K562 (cell line): Measurements from ENCODE around the gene POLN. TPM values are rescaled to one million over a fixed set of nuclear protein-coding genes. Genes with fewer than 3 reads are reported as not detected.

ENCODE experiments used
- CTBP1 ChIP-seq: fragments of 450-650 bp; IDR thresholded peaks from 2 replicates; pipeline ENCODE4 v1.6.1; 2016; ENCODE audit warnings: borderline replicate concordance
- E2F3 ChIP-seq: fragments of 250-450 bp; sonication (Bioruptor Pico); IDR thresholded peaks from 2 replicates; pipeline ENCODE4 v1.4.0; 2020; ENCODE audit warnings: mild to moderate bottlenecking
- ELF1 ChIP-seq: fragments of 200-800 bp; sonication (Bioruptor generic); IDR thresholded peaks from 2 replicates; pipeline ENCODE4 v1.6.1; 2016; ENCODE audit warnings: missing genetic modification characterization, missing compliant biosample characterization
- ERF ChIP-seq: fragments of 450-650 bp; formaldehyde crosslinking; IDR thresholded peaks from 2 replicates; pipeline ENCODE4 v1.4.0; 2020; ENCODE audit warnings: mild to moderate bottlenecking, mixed read lengths
- FOS ChIP-seq: IDR thresholded peaks from 3 replicates; pipeline ENCODE4 v1.6.1; 2011; ENCODE audit not compliant: insufficient read length; ENCODE audit errors: extremely low read depth
- GTF2E2 ChIP-seq: fragments of 200-800 bp; sonication (Bioruptor generic); IDR thresholded peaks from 2 replicates; pipeline ENCODE4 v1.6.1; 2016; ENCODE audit warnings: missing genetic modification characterization, missing compliant biosample characterization
- NCOA1 ChIP-seq: fragments of 450-650 bp; IDR thresholded peaks from 2 replicates; pipeline ENCODE4 v1.6.1; 2016; ENCODE audit warnings: low read depth
- NFYB ChIP-seq: IDR thresholded peaks from 2 replicates; pipeline ENCODE4 v1.6.1; 2011; ENCODE audit warnings: mild to moderate bottlenecking, moderate library complexity; ENCODE audit not compliant: insufficient read length; ENCODE audit errors: extremely low read depth
- NR2C2 ChIP-seq, 2 experiments: fragments of 200-800 bp in 1 of 2; sonication (Bioruptor generic) in 1 of 2; sonication (generic) in 1 of 2; formaldehyde crosslinking in 1 of 2; IDR thresholded peaks; 2 replicates each; pipeline versions ENCODE4 v1.6.1 to v1.8.0; 2016 to 2022; ENCODE audit warnings: mild to moderate bottlenecking in 1 of 2, missing compliant biosample characterization in 1 of 2, missing genetic modification characterization in 1 of 2, missing genetic modification reagents in 1 of 2
- POLR2AphosphoS5 ChIP-seq: IDR thresholded peaks from 2 replicates; pipeline ENCODE4 v1.6.1; 2011; ENCODE audit warnings: mild to moderate bottlenecking, low read depth, low read length, moderate library complexity; ENCODE audit not compliant: control insufficient read depth, insufficient read depth
- POLR2G ChIP-seq: fragments of 200-400 bp; formaldehyde crosslinking; IDR thresholded peaks from 2 replicates; pipeline ENCODE4 v1.6.1; 2017; ENCODE audit warnings: low read depth, mild to moderate bottlenecking, antibody characterized with exemption, low read length, moderate library complexity
- RBBP5 ChIP-seq: fragments of 200-600 bp; sonication (generic); IDR thresholded peaks from 2 replicates; pipeline ENCODE4 v1.6.1; 2012; ENCODE audit warnings: borderline replicate concordance, mild to moderate bottlenecking, low read length, control low read depth, inconsistent platforms; ENCODE audit not compliant: insufficient read depth, poor library complexity, severe bottlenecking
- SIRT6 ChIP-seq: IDR thresholded peaks from one replicate; pipeline ENCODE4 v1.6.1; 2012; ENCODE audit warnings: low read depth, mild to moderate bottlenecking, control low read depth, inconsistent platforms, low read length, moderate library complexity
- SMARCC2 ChIP-seq: fragments of 450-650 bp; IDR thresholded peaks from 2 replicates; pipeline ENCODE4 v1.6.1; 2017; ENCODE audit warnings: antibody characterized with exemption, moderate library complexity, mild to moderate bottlenecking, low read depth
- TBP ChIP-seq: optimal IDR thresholded peaks from 2 replicates; pipeline ENCODE3; 2011; ENCODE audit warnings: low read depth, low read length, improper control_type of control experiment
- ZFP36 ChIP-seq: fragments of 150-350 bp; IDR thresholded peaks from 2 replicates; pipeline ENCODE4 v1.6.1; 2018; ENCODE audit warnings: low read length, low read depth; ENCODE audit not compliant: partially characterized antibody
- ZNF232 ChIP-seq: sonication (generic); formaldehyde crosslinking; IDR thresholded peaks from 2 replicates; pipeline ENCODE4 v1.8.0; 2022; ENCODE audit warnings: mild to moderate bottlenecking, missing genetic modification reagents
- polyA plus RNA-seq, 8 experiments: library from polyadenylated mRNA; depleted of rRNA in 4 of 8; stranded (reverse) in 5 of 8; unstranded in 3 of 8; fragments of >200 nt; fragmentation: Nextera tagmentation in 2 of 8; fragmentation: Illumina TruSeq in 1 of 8; extraction: Ambion mirVana in 2 of 8; extraction: Trizol in 1 of 8; gene quantifications; 2 replicates each; pipeline versions ENCODE4 v1.2.1 to v1.2.3, GENCODE V29; 2011 to 2014; ENCODE audit warnings: inconsistent platforms in 1 of 8, missing spikeins in 1 of 8
- total RNA-seq, 7 experiments: library from RNA; depleted of rRNA in 6 of 7; stranded (reverse); fragments of >200 nt in 6 of 7; fragmentation: Illumina TruSeq in 2 of 7; extraction: Trizol in 2 of 7; gene quantifications; 2 replicates each; pipeline versions ENCODE4 v1.2.1 to v1.2.3, GENCODE V29; 2011 to 2021; ENCODE audit warnings: low replicate concordance in 1 of 7
- TF ChIP-seq, protein P1 (sequence below): fragments of 250-450 bp; sonication (Bioruptor Pico); IDR thresholded peaks from 2 replicates; pipeline ENCODE4 v1.5.0; 2021; ENCODE audit warnings: mild to moderate bottlenecking, borderline replicate concordance
- TF ChIP-seq, protein P2 (sequence below): sonication (generic); formaldehyde crosslinking; IDR thresholded peaks from 2 replicates; pipeline ENCODE4 v1.9.0; 2022; ENCODE audit warnings: mild to moderate bottlenecking, missing genetic modification reagents
- TF ChIP-seq, protein P3 (sequence below): conservative IDR thresholded peaks from 2 replicates; pipeline ENCODE4 v1.6.1; 2011; ENCODE audit warnings: low read depth, mild to moderate bottlenecking, low read length; ENCODE audit not compliant: control insufficient read depth
- TF ChIP-seq, protein P4 (sequence below): fragments of 250-450 bp; sonication (Bioruptor Pico); IDR thresholded peaks from 2 replicates; pipeline ENCODE4 v1.8.0; 2022; ENCODE audit warnings: inconsistent platforms

POLN gene
- total and polyA plus RNA-seq, 9 of the 15 experiments (the other 6 are each of a cell fraction or from before 2014, with no cell fraction given), result 0.08 to 0.91 (median 0.32) TPM

DNA sequence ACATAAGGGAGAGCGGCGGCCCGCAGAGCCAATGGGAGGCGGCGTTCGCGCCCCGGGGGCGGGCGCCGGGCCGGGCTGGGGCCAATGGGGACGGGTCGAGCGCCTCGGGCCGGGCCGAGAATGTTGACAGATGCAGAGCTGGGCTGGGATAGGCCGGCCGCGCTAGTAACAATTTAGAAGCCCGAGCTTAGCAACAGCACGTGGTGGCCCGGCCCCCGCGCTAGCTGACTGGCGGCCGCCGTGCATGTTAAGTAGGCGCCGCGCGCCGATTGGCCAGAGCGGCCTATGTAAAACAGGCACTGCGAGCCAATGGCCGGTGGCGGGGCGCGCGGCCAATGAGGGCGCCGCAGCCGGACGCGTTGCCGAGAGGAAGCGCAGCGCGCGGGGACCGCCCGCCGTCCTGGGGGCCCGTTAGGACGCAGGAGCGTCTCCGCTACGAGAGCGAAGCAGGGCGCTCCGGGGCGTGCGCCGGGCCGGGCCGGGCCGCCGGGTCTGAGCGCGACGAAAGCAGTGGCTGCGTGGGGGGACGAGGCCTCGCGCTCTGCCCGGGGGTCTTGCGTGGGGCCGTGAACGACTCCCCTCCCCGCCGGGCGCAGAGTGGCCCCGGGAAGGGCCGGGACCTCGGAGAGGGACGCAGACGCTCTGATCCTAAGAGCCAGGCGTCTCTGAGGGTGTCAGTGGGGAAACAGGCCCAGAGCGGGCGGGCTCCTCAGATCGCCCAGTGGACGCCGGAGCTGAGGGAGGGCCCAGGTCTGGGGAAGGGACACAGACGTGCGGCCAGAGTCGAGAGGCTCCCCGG, 20.4 kb upstream of the POLN start (continued):
- TF ChIP-seq, protein P1, sequence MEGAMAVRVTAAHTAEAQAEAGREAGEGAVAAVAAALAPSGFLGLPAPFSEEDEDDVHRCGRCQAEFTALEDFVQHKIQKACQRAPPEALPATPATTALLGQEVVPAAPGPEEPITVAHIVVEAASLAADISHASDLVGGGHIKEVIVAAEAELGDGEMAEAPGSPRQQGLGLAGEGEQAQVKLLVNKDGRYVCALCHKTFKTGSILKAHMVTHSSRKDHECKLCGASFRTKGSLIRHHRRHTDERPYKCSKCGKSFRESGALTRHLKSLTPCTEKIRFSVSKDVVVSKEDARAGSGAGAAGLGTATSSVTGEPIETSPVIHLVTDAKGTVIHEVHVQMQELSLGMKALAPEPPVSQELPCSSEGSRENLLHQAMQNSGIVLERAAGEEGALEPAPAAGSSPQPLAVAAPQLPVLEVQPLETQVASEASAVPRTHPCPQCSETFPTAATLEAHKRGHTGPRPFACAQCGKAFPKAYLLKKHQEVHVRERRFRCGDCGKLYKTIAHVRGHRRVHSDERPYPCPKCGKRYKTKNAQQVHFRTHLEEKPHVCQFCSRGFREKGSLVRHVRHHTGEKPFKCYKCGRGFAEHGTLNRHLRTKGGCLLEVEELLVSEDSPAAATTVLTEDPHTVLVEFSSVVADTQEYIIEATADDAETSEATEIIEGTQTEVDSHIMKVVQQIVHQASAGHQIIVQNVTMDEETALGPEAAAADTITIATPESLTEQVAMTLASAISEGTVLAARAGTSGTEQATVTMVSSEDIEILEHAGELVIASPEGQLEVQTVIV (CRISPR knock-in tag), result no peak
- TF ChIP-seq POLR2AphosphoS5 (peak; percentile 75), FOS (peak; percentile 91), RBBP5 (peak; percentile 60), ZNF232 (CRISPR knock-in tag) (no peak), CTBP1 (peak; percentile 100), NFYB (peak; percentile 88), SIRT6 (no peak), ERF (CRISPR knock-in tag) (0 out of 2 replicates have a peak, but pooled peaks have one; percentile 67), NR2C2 (CRISPR knock-in tag; IDR thresholded peaks at IDR 0.05) (peak; percentile 75), NR2C2 (tag; IDR thresholded peaks at IDR 0.05) (no peak), SMARCC2 (no peak), POLR2G (peak; percentile 97), TBP (peak; percentile 61), ELF1 (tag) (peak; percentile 70; the same call in 1 of the 2 replicates), GTF2E2 (tag) (no peak), E2F3 (CRISPR knock-in tag) (no peak), ZFP36 (peak; percentile 11), NCOA1 (no peak)
- TF ChIP-seq, protein P2, sequence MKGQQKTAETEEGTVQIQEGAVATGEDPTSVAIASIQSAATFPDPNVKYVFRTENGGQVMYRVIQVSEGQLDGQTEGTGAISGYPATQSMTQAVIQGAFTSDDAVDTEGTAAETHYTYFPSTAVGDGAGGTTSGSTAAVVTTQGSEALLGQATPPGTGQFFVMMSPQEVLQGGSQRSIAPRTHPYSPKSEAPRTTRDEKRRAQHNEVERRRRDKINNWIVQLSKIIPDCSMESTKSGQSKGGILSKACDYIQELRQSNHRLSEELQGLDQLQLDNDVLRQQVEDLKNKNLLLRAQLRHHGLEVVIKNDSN (CRISPR knock-in tag), result peak; percentile 88
- TF ChIP-seq, protein P3, sequence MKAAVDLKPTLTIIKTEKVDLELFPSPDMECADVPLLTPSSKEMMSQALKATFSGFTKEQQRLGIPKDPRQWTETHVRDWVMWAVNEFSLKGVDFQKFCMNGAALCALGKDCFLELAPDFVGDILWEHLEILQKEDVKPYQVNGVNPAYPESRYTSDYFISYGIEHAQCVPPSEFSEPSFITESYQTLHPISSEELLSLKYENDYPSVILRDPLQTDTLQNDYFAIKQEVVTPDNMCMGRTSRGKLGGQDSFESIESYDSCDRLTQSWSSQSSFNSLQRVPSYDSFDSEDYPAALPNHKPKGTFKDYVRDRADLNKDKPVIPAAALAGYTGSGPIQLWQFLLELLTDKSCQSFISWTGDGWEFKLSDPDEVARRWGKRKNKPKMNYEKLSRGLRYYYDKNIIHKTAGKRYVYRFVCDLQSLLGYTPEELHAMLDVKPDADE, result peak; percentile 28; the same call in 1 of the 2 replicates
- TF ChIP-seq, protein P4, sequence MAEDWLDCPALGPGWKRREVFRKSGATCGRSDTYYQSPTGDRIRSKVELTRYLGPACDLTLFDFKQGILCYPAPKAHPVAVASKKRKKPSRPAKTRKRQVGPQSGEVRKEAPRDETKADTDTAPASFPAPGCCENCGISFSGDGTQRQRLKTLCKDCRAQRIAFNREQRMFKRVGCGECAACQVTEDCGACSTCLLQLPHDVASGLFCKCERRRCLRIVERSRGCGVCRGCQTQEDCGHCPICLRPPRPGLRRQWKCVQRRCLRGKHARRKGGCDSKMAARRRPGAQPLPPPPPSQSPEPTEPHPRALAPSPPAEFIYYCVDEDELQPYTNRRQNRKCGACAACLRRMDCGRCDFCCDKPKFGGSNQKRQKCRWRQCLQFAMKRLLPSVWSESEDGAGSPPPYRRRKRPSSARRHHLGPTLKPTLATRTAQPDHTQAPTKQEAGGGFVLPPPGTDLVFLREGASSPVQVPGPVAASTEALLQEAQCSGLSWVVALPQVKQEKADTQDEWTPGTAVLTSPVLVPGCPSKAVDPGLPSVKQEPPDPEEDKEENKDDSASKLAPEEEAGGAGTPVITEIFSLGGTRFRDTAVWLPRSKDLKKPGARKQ, result no peak
